Measurements from ENCODE around the gene TIAL1. TPM values are rescaled to one million over a fixed set of nuclear protein-coding genes. Genes with fewer than 3 reads are reported as not detected.
A peak's percentile ranks its signal among the peaks of the same experiment; 100 is the strongest.

The TIAL1 gene
- total and polyA plus RNA-seq, 2 donors (not counting 1 experiment from before 2014, with no cell fraction given): 38.5 to 116 TPM

GRCh38 chr10:119595134-119595675 lies 1.6 kb downstream of the TIAL1 start:
- Histone ChIP-seq H3K4me3 (replicated peaks in 1 of 4; ENCODE audit: control extremely low read depth in 1 of 4, insufficient read depth in 1 of 4, low read depth in 3 of 4, low read length in 4 of 4) (peak overlapping the region; percentile 75 to 93 (median 85)), H3K9me3 (ENCODE audit: control insufficient read depth, insufficient read depth, low read depth, low read length) (no peaks in the 10 kb centered on the region), H2AFZ (ENCODE audit: low read length) (no peak overlapping the region), H3K4me2 (ENCODE audit: extremely low read depth, insufficient read depth, low read length) (peak overlapping the region; percentile 69), H3K36me3 (ENCODE audit: control insufficient read depth, insufficient read depth, low read length) (peaks cover under 1% of the 10 kb centered on the region), H3K9ac (ENCODE audit: insufficient read depth, low read length) (peak overlapping the region; percentile 93), H3K27ac (ENCODE audit: insufficient read depth, low read length) (peak overlapping the region; percentile 93), H3K27me3 (ENCODE audit: control insufficient read depth, insufficient read depth, low read length) (no peaks in the 10 kb centered on the region), H4K20me1 (ENCODE audit: control insufficient read depth, extremely low read depth, insufficient read depth, low read length) (peaks cover 7% of the 10 kb centered on the region), H3K79me2 (ENCODE audit: control insufficient read depth, insufficient read depth, low read length) (peaks cover 57% of the 10 kb centered on the region), H3K4me1 (ENCODE audit: control insufficient read depth, extremely low read depth, insufficient read depth, low read length) (peaks cover 2% of the 10 kb centered on the region)
- peak; percentile 50 to 71 for DNase-seq (ENCODE audit: low read depth in 2 of 2)
- TF ChIP-seq EZH2 (IDR thresholded peaks at IDR 0.05; ENCODE audit: low read length, missing control alignments): no peak
- TF ChIP-seq, protein P1, sequence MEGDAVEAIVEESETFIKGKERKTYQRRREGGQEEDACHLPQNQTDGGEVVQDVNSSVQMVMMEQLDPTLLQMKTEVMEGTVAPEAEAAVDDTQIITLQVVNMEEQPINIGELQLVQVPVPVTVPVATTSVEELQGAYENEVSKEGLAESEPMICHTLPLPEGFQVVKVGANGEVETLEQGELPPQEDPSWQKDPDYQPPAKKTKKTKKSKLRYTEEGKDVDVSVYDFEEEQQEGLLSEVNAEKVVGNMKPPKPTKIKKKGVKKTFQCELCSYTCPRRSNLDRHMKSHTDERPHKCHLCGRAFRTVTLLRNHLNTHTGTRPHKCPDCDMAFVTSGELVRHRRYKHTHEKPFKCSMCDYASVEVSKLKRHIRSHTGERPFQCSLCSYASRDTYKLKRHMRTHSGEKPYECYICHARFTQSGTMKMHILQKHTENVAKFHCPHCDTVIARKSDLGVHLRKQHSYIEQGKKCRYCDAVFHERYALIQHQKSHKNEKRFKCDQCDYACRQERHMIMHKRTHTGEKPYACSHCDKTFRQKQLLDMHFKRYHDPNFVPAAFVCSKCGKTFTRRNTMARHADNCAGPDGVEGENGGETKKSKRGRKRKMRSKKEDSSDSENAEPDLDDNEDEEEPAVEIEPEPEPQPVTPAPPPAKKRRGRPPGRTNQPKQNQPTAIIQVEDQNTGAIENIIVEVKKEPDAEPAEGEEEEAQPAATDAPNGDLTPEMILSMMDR (conservative IDR thresholded peaks at IDR 0.05 in 1 of 2, IDR thresholded peaks at IDR 0.05 in 1 of 2; ENCODE audit: low read depth in 1 of 2, low read length in 2 of 2): no peak

DNA sequence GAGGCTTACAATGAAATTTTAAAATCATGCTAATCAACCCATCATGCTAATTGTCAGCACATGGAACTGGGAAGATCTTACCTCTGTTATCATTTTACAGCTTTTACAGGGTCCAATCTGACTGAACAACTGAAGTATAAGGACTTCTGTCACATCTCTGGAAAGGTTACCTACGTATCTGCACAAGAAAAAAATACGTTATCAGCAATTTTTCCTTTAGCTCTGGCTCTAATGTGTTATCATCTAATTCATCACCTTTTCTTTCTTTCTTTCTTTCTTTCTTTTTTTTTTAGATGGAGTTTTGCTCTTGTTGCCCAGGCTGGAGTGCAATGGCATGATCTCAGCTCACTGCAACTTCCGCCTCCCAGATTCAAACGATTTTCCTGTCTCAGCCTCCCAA lies 8.7 kb downstream of the TIAL1 start:
- no peak overlapping the region for H3K4me3 ChIP-seq (replicated peaks in 1 of 4; ENCODE audit: control extremely low read depth in 1 of 4, insufficient read depth in 1 of 4, low read depth in 3 of 4, low read length in 4 of 4)
- peaks cover 1% of the 10 kb centered on the region for H3K4me1 ChIP-seq (ENCODE audit: control insufficient read depth, extremely low read depth, insufficient read depth, low read length)
- peaks cover 92% of the 10 kb centered on the region for H3K79me2 ChIP-seq (ENCODE audit: control insufficient read depth, insufficient read depth, low read length)
- H2AFZ ChIP-seq (ENCODE audit: low read length): no peak overlapping the region
- no peaks in the 10 kb centered on the region for H3K9me3 ChIP-seq (ENCODE audit: control insufficient read depth, insufficient read depth, low read depth, low read length)
- H3K4me2 ChIP-seq (ENCODE audit: extremely low read depth, insufficient read depth, low read length): no peak overlapping the region
- no peaks in the 10 kb centered on the region for H3K27me3 ChIP-seq (ENCODE audit: control insufficient read depth, insufficient read depth, low read length)
- no peak for TF ChIP-seq EZH2 (IDR thresholded peaks at IDR 0.05; ENCODE audit: low read length, missing control alignments)
- TF ChIP-seq, protein P1 (conservative IDR thresholded peaks at IDR 0.05 in 1 of 2, IDR thresholded peaks at IDR 0.05 in 1 of 2; ENCODE audit: low read depth in 1 of 2, low read length in 2 of 2): no peak
- no peak overlapping the region for H3K9ac ChIP-seq (ENCODE audit: insufficient read depth, low read length)
- H3K36me3 ChIP-seq (ENCODE audit: control insufficient read depth, insufficient read depth, low read length): peaks cover 5% of the 10 kb centered on the region
- H4K20me1 ChIP-seq (ENCODE audit: control insufficient read depth, extremely low read depth, insufficient read depth, low read length): peaks cover 11% of the 10 kb centered on the region
- no peak for DNase-seq (ENCODE audit: low read depth in 2 of 2)
- no peak overlapping the region for H3K27ac ChIP-seq (ENCODE audit: insufficient read depth, low read length)

- Histone ChIP-seq H3K36me3 (ENCODE audit: control insufficient read depth, insufficient read depth, low read length) (peaks cover 4% of the 10 kb centered on the region), H3K27me3 (ENCODE audit: control insufficient read depth, insufficient read depth, low read length) (no peaks in the 10 kb centered on the region), H3K79me2 (ENCODE audit: control insufficient read depth, insufficient read depth, low read length) (peaks cover 10% of the 10 kb centered on the region), H3K9me3 (ENCODE audit: control insufficient read depth, insufficient read depth, low read depth, low read length) (no peaks in the 10 kb centered on the region), H3K9ac (ENCODE audit: insufficient read depth, low read length) (no peak overlapping the region), H2AFZ (ENCODE audit: low read length) (no peak overlapping the region), H3K4me2 (ENCODE audit: extremely low read depth, insufficient read depth, low read length) (no peak overlapping the region), H4K20me1 (ENCODE audit: control insufficient read depth, extremely low read depth, insufficient read depth, low read length) (no peaks in the 10 kb centered on the region), H3K4me3 (replicated peaks in 1 of 4; ENCODE audit: control extremely low read depth in 1 of 4, insufficient read depth in 1 of 4, low read depth in 3 of 4, low read length in 4 of 4) (no peak overlapping the region), H3K4me1 (ENCODE audit: control insufficient read depth, extremely low read depth, insufficient read depth, low read length) (peaks cover 2% of the 10 kb centered on the region), H3K27ac (ENCODE audit: insufficient read depth, low read length) (no peak overlapping the region)
- TF ChIP-seq EZH2 (IDR thresholded peaks at IDR 0.05; ENCODE audit: low read length, missing control alignments): no peak
- TF ChIP-seq, protein P1 (conservative IDR thresholded peaks at IDR 0.05 in 1 of 2, IDR thresholded peaks at IDR 0.05 in 1 of 2; ENCODE audit: low read depth in 1 of 2, low read length in 2 of 2): no peak
- DNase-seq (ENCODE audit: low read depth in 2 of 2): no peak
Observed at GRCh38 chr10:119578355-119578754, 18.4 kb downstream of the TIAL1 start.

Measured in fibroblast of lung (primary cell).